Measurements from ENCODE around the gene MEI4.
A peak's percentile ranks its signal among the peaks of the same experiment; 100 is the strongest.

The MEI4 gene

DNA sequence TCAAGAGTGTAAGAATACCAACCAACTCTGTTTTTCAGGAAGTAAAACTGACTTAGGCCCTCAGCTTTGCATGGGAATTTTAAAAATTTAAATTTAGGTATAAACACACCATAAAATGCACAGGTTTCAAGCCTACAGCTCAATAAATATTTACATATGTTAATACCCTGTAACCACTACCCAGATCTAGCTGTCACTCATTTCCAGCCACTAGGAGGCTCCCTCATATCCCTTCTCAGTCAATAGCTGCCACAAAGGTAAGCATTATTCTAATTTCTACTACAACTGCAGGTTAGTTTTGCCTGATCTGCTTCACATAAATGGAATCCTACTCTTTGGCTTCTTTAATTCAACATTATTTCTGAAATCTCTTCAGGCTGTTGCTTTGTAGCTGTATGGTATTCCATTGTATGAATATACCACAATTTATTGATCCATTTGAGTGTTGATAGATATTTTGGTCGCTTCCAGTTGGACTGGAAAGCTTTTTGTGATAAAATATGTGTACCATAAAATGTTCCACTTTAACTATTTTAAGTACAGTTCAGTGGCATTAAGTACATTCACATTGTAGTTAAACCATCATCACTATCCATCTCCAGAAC is 32.5 kb upstream of the MEI4 start:
- H3K36me3 ChIP-seq: no peaks in the 10 kb centered on the region
- TF ChIP-seq, protein P1, sequence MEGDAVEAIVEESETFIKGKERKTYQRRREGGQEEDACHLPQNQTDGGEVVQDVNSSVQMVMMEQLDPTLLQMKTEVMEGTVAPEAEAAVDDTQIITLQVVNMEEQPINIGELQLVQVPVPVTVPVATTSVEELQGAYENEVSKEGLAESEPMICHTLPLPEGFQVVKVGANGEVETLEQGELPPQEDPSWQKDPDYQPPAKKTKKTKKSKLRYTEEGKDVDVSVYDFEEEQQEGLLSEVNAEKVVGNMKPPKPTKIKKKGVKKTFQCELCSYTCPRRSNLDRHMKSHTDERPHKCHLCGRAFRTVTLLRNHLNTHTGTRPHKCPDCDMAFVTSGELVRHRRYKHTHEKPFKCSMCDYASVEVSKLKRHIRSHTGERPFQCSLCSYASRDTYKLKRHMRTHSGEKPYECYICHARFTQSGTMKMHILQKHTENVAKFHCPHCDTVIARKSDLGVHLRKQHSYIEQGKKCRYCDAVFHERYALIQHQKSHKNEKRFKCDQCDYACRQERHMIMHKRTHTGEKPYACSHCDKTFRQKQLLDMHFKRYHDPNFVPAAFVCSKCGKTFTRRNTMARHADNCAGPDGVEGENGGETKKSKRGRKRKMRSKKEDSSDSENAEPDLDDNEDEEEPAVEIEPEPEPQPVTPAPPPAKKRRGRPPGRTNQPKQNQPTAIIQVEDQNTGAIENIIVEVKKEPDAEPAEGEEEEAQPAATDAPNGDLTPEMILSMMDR (IDR thresholded peaks at IDR 0.05): peak; percentile 22 to 31
- no peaks in the 10 kb centered on the region for H3K27me3 ChIP-seq
- H3K9me3 ChIP-seq: peaks cover 0 to 6% (median 0%) of the 10 kb centered on the region in 3 donors
- H3K4me1 ChIP-seq: no peaks in the 10 kb centered on the region
- intact Hi-C loops (cut with DNase I; ENCODE audit: low total_unique reads): no loop called here
- no peak overlapping the region for H3K27ac ChIP-seq
- DNase-seq: no peak
- no peak overlapping the region for H3K4me3 ChIP-seq

DNA sequence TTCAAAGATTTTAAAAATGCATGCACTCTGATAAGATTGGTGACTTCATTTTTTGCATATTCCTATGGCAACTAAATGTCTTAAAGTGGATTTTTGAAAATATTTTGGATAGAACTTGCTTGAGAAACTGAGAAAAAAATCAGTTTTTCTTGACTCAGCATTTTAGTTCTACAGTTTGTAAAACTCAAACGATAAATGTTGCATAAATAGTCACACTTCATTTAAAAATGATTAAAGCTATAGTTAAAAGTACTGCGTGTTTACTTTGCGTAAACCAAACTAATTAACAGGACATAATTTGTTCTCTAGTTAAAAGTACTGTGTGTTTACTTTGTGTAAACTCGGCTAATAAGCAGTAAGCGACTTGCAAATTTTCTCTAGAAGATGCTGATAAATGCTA is 28.3 kb upstream of the MEI4 start:
- Histone ChIP-seq H3K4me1 (peaks cover 0 to 5% (median 0%) of the 10 kb centered on the region in 4 donors), H3K36me3 (no peaks in the 10 kb centered on the region), H3K9me3 (no peaks in the 10 kb centered on the region), H3K27ac (no peak overlapping the region), H3K4me3 (no peak overlapping the region), H3K27me3 (no peaks in the 10 kb centered on the region)
- DNase-seq: no peak
- intact Hi-C loops (cut with DNase I; ENCODE audit: low total_unique reads): no loop called here
- TF ChIP-seq, protein P1 (IDR thresholded peaks at IDR 0.05): no peak

DNA sequence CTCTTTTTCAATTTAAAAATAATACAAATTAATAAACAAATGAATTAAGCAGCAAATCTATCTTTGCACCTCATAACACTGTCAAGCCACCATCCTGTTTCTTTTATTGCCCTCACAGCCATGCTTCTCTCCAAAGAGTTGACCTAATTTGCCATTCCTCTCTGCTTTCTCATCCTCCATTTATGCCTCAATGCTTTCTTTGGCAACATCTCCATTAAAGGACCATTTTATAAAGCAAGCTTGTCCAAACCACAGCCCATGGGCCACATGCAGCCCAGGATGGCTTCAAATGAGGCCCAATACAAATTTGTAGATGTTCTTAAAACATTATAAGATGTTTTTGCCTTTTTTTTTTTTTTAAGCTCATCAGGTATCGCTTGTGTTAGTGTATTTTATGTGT is 26.4 kb upstream of the MEI4 start:
- Histone ChIP-seq H3K27ac (no peak overlapping the region), H3K4me1 (peaks cover 0 to 5% (median 0%) of the 10 kb centered on the region in 4 donors), H3K4me3 (no peak overlapping the region), H3K36me3 (no peaks in the 10 kb centered on the region), H3K27me3 (no peaks in the 10 kb centered on the region), H3K9me3 (no peaks in the 10 kb centered on the region)
- TF ChIP-seq, protein P1 (IDR thresholded peaks at IDR 0.05): no peak
- intact Hi-C loops (cut with DNase I; ENCODE audit: low total_unique reads): no loop called here
- DNase-seq: no peak

DNA sequence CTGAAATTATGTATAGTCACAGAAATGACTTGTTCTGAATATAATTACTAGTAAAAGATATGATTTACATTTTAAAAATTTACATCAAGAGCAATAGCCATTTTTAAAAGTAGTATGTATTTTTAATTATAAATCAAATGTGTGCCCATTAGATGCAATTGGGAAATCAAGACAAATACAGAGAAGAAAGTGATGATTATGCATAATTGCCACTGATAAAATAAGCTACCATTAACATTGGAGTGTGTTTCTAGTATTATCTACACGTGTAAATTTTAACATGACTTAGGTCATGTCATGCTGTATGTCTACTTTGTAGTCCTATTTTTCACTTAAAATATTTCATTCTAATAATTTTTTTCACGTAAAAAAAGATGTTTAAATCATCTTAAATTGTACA is 22.8 kb upstream of the MEI4 start:
- DNase-seq: no peak
- no peaks in the 10 kb centered on the region for H3K9me3 ChIP-seq
- TF ChIP-seq, protein P1 (IDR thresholded peaks at IDR 0.05): no peak
- H3K27me3 ChIP-seq: no peaks in the 10 kb centered on the region
- H3K36me3 ChIP-seq: no peaks in the 10 kb centered on the region
- H3K27ac ChIP-seq: no peak overlapping the region
- peaks cover 0 to 5% (median 0%) of the 10 kb centered on the region in 4 donors for H3K4me1 ChIP-seq
- intact Hi-C loops (cut with DNase I; ENCODE audit: low total_unique reads): no loop called here
- no peak overlapping the region for H3K4me3 ChIP-seq

DNA sequence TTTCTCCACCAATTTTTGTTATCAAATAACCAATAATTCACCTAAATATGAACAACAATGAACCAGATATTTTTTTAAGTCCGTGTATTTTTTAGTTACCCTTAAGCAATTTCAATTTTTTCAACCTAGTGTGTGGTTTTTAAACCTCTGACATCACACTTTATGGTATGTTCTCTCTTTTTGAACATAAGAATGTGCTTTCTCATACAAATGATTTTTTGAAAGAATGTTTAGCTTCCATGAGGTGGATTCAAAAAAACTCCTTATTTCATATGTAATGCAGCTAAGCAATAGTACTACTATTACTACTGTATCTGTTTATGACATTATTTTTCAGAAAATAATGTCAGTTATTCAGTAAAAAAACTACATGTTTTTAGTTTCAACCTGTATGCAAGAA is 19.4 kb upstream of the MEI4 start:
- intact Hi-C loops (cut with DNase I; ENCODE audit: low total_unique reads): no loop called here
- Histone ChIP-seq H3K9me3 (no peaks in the 10 kb centered on the region), H3K27ac (no peak overlapping the region), H3K36me3 (no peaks in the 10 kb centered on the region), H3K27me3 (no peaks in the 10 kb centered on the region), H3K4me1 (no peaks in the 10 kb centered on the region), H3K4me3 (no peak overlapping the region)
- no peak for DNase-seq
- TF ChIP-seq, protein P1 (IDR thresholded peaks at IDR 0.05): no peak
